Activated T-cell treated with anti-CD3 and anti-CD28 coated beads for 48 hours (primary cell): ENCODE data around the gene APLN.

ENCODE experiments used
- DNase-seq: peaks from one replicate; pipeline ENCODE4 v3.0.0-alpha.2; 2020; ENCODE audit warnings: low read depth

APLN gene

GRCh38 chrX:129661369-129661768 lies 6.6 kb upstream of the APLN start:
- no peak for DNase-seq

- DNase-seq: no peak
Observed at GRCh38 chrX:129659861-129660260, 5.1 kb upstream of the APLN start.

GRCh38 chrX:129659141-129659540 lies 4.4 kb upstream of the APLN start:
- DNase-seq: no peak

- DNase-seq: no peak
Observed at GRCh38 chrX:129658429-129658828, 3.7 kb upstream of the APLN start.

GRCh38 chrX:129655547-129656249 lies 942 bp upstream of the APLN start:
- DNase-seq: no peak

- DNase-seq: no peak
Observed at GRCh38 chrX:129653971-129654651, 645 bp downstream of the APLN start.

GRCh38 chrX:129653181-129653970 lies 1.4 kb downstream of the APLN start:
- DNase-seq: no peak

GRCh38 chrX:129652565-129653169 lies 2.1 kb downstream of the APLN start:
- DNase-seq: no peak

GRCh38 chrX:129651756-129652564 lies 2.8 kb downstream of the APLN start:
- DNase-seq: no peak

GRCh38 chrX:129650821-129651510 lies 3.8 kb downstream of the APLN start:
- DNase-seq: no peak

- DNase-seq: no peak
Observed at GRCh38 chrX:129650183-129650689, 4.5 kb downstream of the APLN start.

GRCh38 chrX:129649268-129650182 lies 5.2 kb downstream of the APLN start:
- no peak for DNase-seq

- no peak for DNase-seq
Observed at GRCh38 chrX:129648514-129649267, 6.1 kb downstream of the APLN start.

GRCh38 chrX:129647418-129648410 lies 7.0 kb downstream of the APLN start:
- DNase-seq: no peak

- DNase-seq: no peak
Observed at GRCh38 chrX:129646566-129647417, 8.0 kb downstream of the APLN start.

- DNase-seq: no peak
Observed at GRCh38 chrX:129642641-129643040, 12.1 kb downstream of the APLN start.

GRCh38 chrX:129641941-129642340 lies 12.8 kb downstream of the APLN start:
- DNase-seq: no peak
